Thyroid gland (tissue), 4 donors: ENCODE results near the gene RNF113B.

ENCODE experiments used
- CTCF ChIP-seq, 6 experiments: fragments of 200-600 bp in 3 of 6; fragments of 450-650 bp in 3 of 6; sonication (generic) in 3 of 6; IDR thresholded peaks; one replicate each; pipeline ENCODE4 v1.5.1; 2016 to 2019; ENCODE audit warnings: antibody characterized with exemption in 6 of 6, mild to moderate bottlenecking in 2 of 6, inconsistent platforms in 1 of 6, moderate library complexity in 1 of 6
- POLR2A ChIP-seq, 2 donors: fragments of 450-650 bp; IDR thresholded peaks; one replicate each; pipeline ENCODE4 v1.6.1; 2017; ENCODE audit warnings: antibody characterized with exemption in 2 of 2, mild to moderate bottlenecking in 2 of 2, moderate library complexity in 1 of 2

GRCh38 chr13:98188544-98189166 is 11.6 kb upstream of the RNF113B start:
- TF ChIP-seq CTCF (IDR thresholded peaks at IDR 0.05): no peak
- no peak for TF ChIP-seq POLR2A (IDR thresholded peaks at IDR 0.05)
